Activated CD8-positive, alpha-beta memory T cell treated with anti-CD3 and anti-CD28 coated beads, Interleukin-2, amount 50 U/mL, for 24 hours (primary cell): ENCODE data around the gene FCHSD2.

Experiments
- DNase-seq: peaks from one replicate; pipeline ENCODE4 v3.0.0-alpha.2; 2020; ENCODE audit errors: extremely low read depth

Gene FCHSD2

GRCh38 chr11:73172992-73173656 is 31.0 kb upstream of the FCHSD2 start:
- DNase-seq: no peak

GRCh38 chr11:73171436-73172161 is 29.5 kb upstream of the FCHSD2 start:
- no peak for DNase-seq

- DNase-seq: no peak
Measured at GRCh38 chr11:73170140-73170539, 28.0 kb upstream of the FCHSD2 start.

- no peak for DNase-seq
Measured at GRCh38 chr11:73168925-73169579, 26.9 kb upstream of the FCHSD2 start.

- DNase-seq: no peak
Measured at GRCh38 chr11:73167363-73167954, 25.3 kb upstream of the FCHSD2 start.

GRCh38 chr11:73164803-73165540 is 22.9 kb upstream of the FCHSD2 start:
- DNase-seq: no peak

- DNase-seq: no peak
Measured at GRCh38 chr11:73163638-73164174, 21.6 kb upstream of the FCHSD2 start.

- DNase-seq: no peak
Measured at GRCh38 chr11:73162196-73162740, 20.1 kb upstream of the FCHSD2 start.

GRCh38 chr11:73160005-73160760 is 18.1 kb upstream of the FCHSD2 start:
- no peak for DNase-seq

GRCh38 chr11:73159297-73159696 is 17.2 kb upstream of the FCHSD2 start:
- DNase-seq: no peak

GRCh38 chr11:73158356-73159051 is 16.4 kb upstream of the FCHSD2 start:
- no peak for DNase-seq

GRCh38 chr11:73157101-73158010 is 15.2 kb upstream of the FCHSD2 start:
- DNase-seq: no peak

GRCh38 chr11:73156686-73157085 is 14.6 kb upstream of the FCHSD2 start:
- no peak for DNase-seq

GRCh38 chr11:73156114-73156513 is 14.0 kb upstream of the FCHSD2 start:
- DNase-seq: no peak

GRCh38 chr11:73155102-73155501 is 13.0 kb upstream of the FCHSD2 start:
- DNase-seq: no peak

- no peak for DNase-seq
Measured at GRCh38 chr11:73154178-73154577, 12.1 kb upstream of the FCHSD2 start.

GRCh38 chr11:73152861-73153483 is 10.9 kb upstream of the FCHSD2 start:
- no peak for DNase-seq

- DNase-seq: no peak
Measured at GRCh38 chr11:73152086-73152853, 10.2 kb upstream of the FCHSD2 start.
